ENCODE results near the gene KRTAP10-2.
"Not testable (repeated sequence)": the region's sequence is repeated elsewhere in the genome, so short reads cannot be mapped to it uniquely, and the experiment has no call there.

KRTAP10-2 gene

GRCh38 chr21:44551340-44551961 is at the start of gene KRTAP10-2:
Gene KRTAP10-2 (minus strand): TSS chr21:44551505. CDS start chr21:44551458, 47 bp downstream.
- DNase-seq, result no peak

GRCh38 chr21:44601091-44601490 is 49.8 kb upstream of the KRTAP10-2 start:
- DNase-seq, result not testable (repeated sequence)

GRCh38 chr21:44600118-44600978 is 49.0 kb upstream of the KRTAP10-2 start, which contains the start of gene KRTAP10-7:
Gene KRTAP10-7 (plus strand): TSS chr21:44600597. CDS start chr21:44600622, 25 bp downstream.
- not testable (repeated sequence) for DNase-seq

- DNase-seq, result no peak
Observed at GRCh38 chr21:44599264-44600029, 48.1 kb upstream of the KRTAP10-2 start.

GRCh38 chr21:44598061-44598460 is 46.8 kb upstream of the KRTAP10-2 start:
- DNase-seq, result no peak

GRCh38 chr21:44596068-44596725 is 44.9 kb upstream of the KRTAP10-2 start:
- no peak for DNase-seq

GRCh38 chr21:44595524-44595923 is 44.2 kb upstream of the KRTAP10-2 start:
- no peak for DNase-seq

GRCh38 chr21:44594406-44594916 is 43.2 kb upstream of the KRTAP10-2 start:
- no peak for DNase-seq

GRCh38 chr21:44593598-44594405 is 42.5 kb upstream of the KRTAP10-2 start:
- DNase-seq, result no peak

- DNase-seq, result no peak
Observed at GRCh38 chr21:44592446-44593311, 41.4 kb upstream of the KRTAP10-2 start, which contains the start of gene KRTAP10-6. Gene KRTAP10-6 (minus strand): TSS chr21:44592505. CDS start chr21:44592484, 21 bp downstream.

GRCh38 chr21:44591801-44592130 is 40.5 kb upstream of the KRTAP10-2 start:
- not testable (repeated sequence) for DNase-seq

- DNase-seq, result not testable (repeated sequence)
Observed at GRCh38 chr21:44590897-44591800, 39.8 kb upstream of the KRTAP10-2 start.

GRCh38 chr21:44590311-44590721 is 39.0 kb upstream of the KRTAP10-2 start:
- DNase-seq, result no peak

- no peak for DNase-seq
Observed at GRCh38 chr21:44589586-44590305, 38.4 kb upstream of the KRTAP10-2 start.

- DNase-seq, result no peak
Observed at GRCh38 chr21:44589094-44589493, 37.8 kb upstream of the KRTAP10-2 start.

- no peak for DNase-seq
Observed at GRCh38 chr21:44585892-44586291, 34.6 kb upstream of the KRTAP10-2 start.

- no peak for DNase-seq
Observed at GRCh38 chr21:44583800-44584147, 32.5 kb upstream of the KRTAP10-2 start.

GRCh38 chr21:44583089-44583799 is 31.9 kb upstream of the KRTAP10-2 start:
- DNase-seq, result no peak
